K562 (cell line): Measurements from ENCODE around the gene TEX14. TPM values are rescaled to one million over a fixed set of nuclear protein-coding genes. Genes with fewer than 3 reads are reported as not detected.

ENCODE experiments used
- ARNT ChIP-seq, 2 experiments: fragments of 450-650 bp; IDR thresholded peaks; 2 replicates each; pipeline ENCODE4 v1.6.1; 2016; ENCODE audit warnings: mild to moderate bottlenecking in 1 of 2
- ATF2 ChIP-seq: sonication (generic); formaldehyde crosslinking; IDR thresholded peaks from 2 replicates; pipeline ENCODE4 v1.8.1; 2022; ENCODE audit warnings: missing genetic modification reagents
- C11orf30 ChIP-seq: fragments of 450-650 bp; IDR thresholded peaks from 2 replicates; pipeline ENCODE4 v1.6.1; 2016; ENCODE audit warnings: low read depth, mild to moderate bottlenecking
- CBX2 ChIP-seq: fragments of 200-600 bp; sonication (generic); IDR thresholded peaks from one replicate; pipeline ENCODE4 v1.6.1; 2012; ENCODE audit warnings: mild to moderate bottlenecking, low read length, inconsistent platforms; ENCODE audit not compliant: insufficient read depth, poor library complexity, severe bottlenecking
- CEBPB ChIP-seq: fragments of 450-650 bp; IDR thresholded peaks from 2 replicates; pipeline ENCODE4 v1.6.1; 2016; ENCODE audit warnings: missing genetic modification characterization, missing compliant biosample characterization
- CREM ChIP-seq: IDR thresholded peaks from 2 replicates; pipeline ENCODE4 v1.6.1; 2014; ENCODE audit warnings: antibody characterized with exemption, low read depth
- CTBP1 ChIP-seq: fragments of 450-650 bp; IDR thresholded peaks from 2 replicates; pipeline ENCODE4 v1.6.1; 2016; ENCODE audit warnings: borderline replicate concordance
- FOSL1 ChIP-seq: fragments of 200-800 bp; sonication (Bioruptor generic); conservative IDR thresholded peaks from 2 replicates; pipeline ENCODE4 v1.6.1; 2016; ENCODE audit warnings: missing genetic modification characterization, missing compliant biosample characterization
- GATAD2B ChIP-seq: fragments of 450-650 bp; IDR thresholded peaks from 2 replicates; pipeline ENCODE4 v1.6.1; 2017; ENCODE audit warnings: mild to moderate bottlenecking, borderline replicate concordance
- MECOM ChIP-seq: fragments of 250-450 bp; sonication (Bioruptor Pico); IDR thresholded peaks from 2 replicates; pipeline ENCODE4 v1.8.0; 2022; ENCODE audit warnings: inconsistent platforms
- MEF2A ChIP-seq: IDR thresholded peaks from 2 replicates; pipeline ENCODE4 v1.6.1; 2011; ENCODE audit warnings: low read depth, mild to moderate bottlenecking, low read length, moderate library complexity; ENCODE audit not compliant: control insufficient read depth
- MEIS2 ChIP-seq: fragments of 450-650 bp; IDR thresholded peaks from 2 replicates; pipeline ENCODE4 v1.6.1; 2014; ENCODE audit warnings: mild to moderate bottlenecking; ENCODE audit not compliant: partially characterized antibody
- NFE2 ChIP-seq: IDR thresholded peaks from 2 replicates; pipeline ENCODE4 v1.6.1; 2014; ENCODE audit warnings: antibody characterized with exemption, low read depth
- POLR2A ChIP-seq: fragments of 450-650 bp; conservative IDR thresholded peaks from 2 replicates; pipeline ENCODE4 v1.6.1; 2016
- SMARCA5 ChIP-seq: fragments of 450-650 bp; IDR thresholded peaks from 2 replicates; pipeline ENCODE4 v1.6.1; 2016
- TOE1 ChIP-seq, 2 experiments: fragments of 450-650 bp in 1 of 2; sonication (generic) in 1 of 2; formaldehyde crosslinking in 1 of 2; IDR thresholded peaks; 2 replicates each; pipeline versions ENCODE4 v1.7.1 to v1.8.0; 2016 to 2022; ENCODE audit warnings: borderline replicate concordance in 2 of 2, mild to moderate bottlenecking in 2 of 2, antibody characterized with exemption in 1 of 2, inconsistent platforms in 1 of 2, low read depth in 1 of 2, missing genetic modification reagents in 1 of 2, moderate library complexity in 1 of 2
- ZNF311 ChIP-seq: fragments of 250-450 bp; sonication (Bioruptor Pico); IDR thresholded peaks from 2 replicates; pipeline ENCODE4 v1.4.0; 2020; ENCODE audit warnings: mild to moderate bottlenecking, moderate library complexity
- ZNF740 ChIP-seq, 3 experiments: fragments of 200-800 bp in 1 of 3; sonication (Bioruptor generic) in 1 of 3; sonication (generic) in 1 of 3; formaldehyde crosslinking in 1 of 3; IDR thresholded peaks; 2 replicates each; pipeline versions ENCODE4 v1.6.1 to v1.8.0; 2016 to 2022; ENCODE audit warnings: mild to moderate bottlenecking in 2 of 3, missing compliant biosample characterization in 2 of 3, missing genetic modification characterization in 2 of 3, missing genetic modification reagents in 1 of 3
- polyA plus RNA-seq, 8 experiments: library from polyadenylated mRNA; depleted of rRNA in 4 of 8; stranded (reverse) in 5 of 8; unstranded in 3 of 8; fragments of >200 nt; fragmentation: Nextera tagmentation in 2 of 8; fragmentation: Illumina TruSeq in 1 of 8; extraction: Ambion mirVana in 2 of 8; extraction: Trizol in 1 of 8; gene quantifications; 2 replicates each; pipeline versions ENCODE4 v1.2.1 to v1.2.3, GENCODE V29; 2011 to 2014; ENCODE audit warnings: inconsistent platforms in 1 of 8, missing spikeins in 1 of 8
- total RNA-seq, 7 experiments: library from RNA; depleted of rRNA in 6 of 7; stranded (reverse); fragments of >200 nt in 6 of 7; fragmentation: Illumina TruSeq in 2 of 7; extraction: Trizol in 2 of 7; gene quantifications; 2 replicates each; pipeline versions ENCODE4 v1.2.1 to v1.2.3, GENCODE V29; 2011 to 2021; ENCODE audit warnings: low replicate concordance in 1 of 7

Gene TEX14
- total and polyA plus RNA-seq, 9 of the 15 experiments (the other 6 are each of a cell fraction or from before 2014, with no cell fraction given), result 0.05 to 0.12 (median 0.09) TPM; not detected in 1

- TF ChIP-seq NFE2 (0 out of 2 replicates have a peak, but pooled peaks have one; percentile 26), MEF2A (no peak), CREM (no peak), GATAD2B (no peak), SMARCA5 (no peak), ATF2 (CRISPR knock-in tag) (no peak), CEBPB (tag) (peak; percentile 78), C11orf30 (no peak), CTBP1 (peak; percentile 63; the same call in 1 of the 2 replicates), MEIS2 (no peak), ZNF311 (no peak), ZNF740 (CRISPR knock-in tag; IDR thresholded peaks at IDR 0.05) (no peak), ZNF740 (tag; IDR thresholded peaks at IDR 0.05) (no peak), TOE1 (IDR thresholded peaks at IDR 0.05; ENCODE audit: borderline replicate concordance) (no peak), TOE1 (CRISPR knock-in tag; IDR thresholded peaks at IDR 0.05; ENCODE audit: borderline replicate concordance, low read depth) (no peak), FOSL1 (tag) (peak; percentile 90), POLR2A (no peak), CBX2 (no peak), MECOM (CRISPR knock-in tag) (no peak), ARNT (IDR thresholded peaks at IDR 0.05) (no peak)
Observed at GRCh38 chr17:58534901-58535421, 156.9 kb downstream of the TEX14 start (continued).
